Measurements from ENCODE around the gene PSMB7.
A peak's percentile ranks its signal among the peaks of the same experiment; 100 is the strongest.

Gene PSMB7

GRCh38 chr9:124412228-124412575, 3.0 kb downstream of the PSMB7 start:
- Histone ChIP-seq H3K36me3 (ENCODE audit: control insufficient read depth in 1 of 2, insufficient read depth in 2 of 2, low read depth in 1 of 2, low read length in 2 of 2) (peaks cover 16 to 71% of the 10 kb centered on the region in 2 experiments), H2AFZ (ENCODE audit: low read depth, low read length) (no peak overlapping the region), H2BK15ac (ENCODE audit: low read depth, poor library complexity, severe bottlenecking) (no peak overlapping the region)

GRCh38 chr9:124411514-124412227, 3.6 kb downstream of the PSMB7 start:
- WGBS: 55% methylated on average over 3 of the region's 5 CpGs

More at GRCh38 chr9:124412228-124412575, 3.0 kb downstream of the PSMB7 start:
- Histone ChIP-seq H3K9ac (ENCODE audit: low read length) (peak overlapping the region; percentile 98), H2BK12ac (ENCODE audit: low read length in 2 of 2) (no peak overlapping the region), H2AK5ac (ENCODE audit: low read length, severe bottlenecking) (no peak overlapping the region), H4K8ac (ENCODE audit: low read length) (no peak overlapping the region), H3K23ac (ENCODE audit: low read length in 2 of 2) (no peak overlapping the region), H2BK120ac (ENCODE audit: low read depth, low read length) (no peak overlapping the region), H3K4ac (ENCODE audit: low read depth in 1 of 2, low read length in 2 of 2) (no peak overlapping the region), H3K14ac (ENCODE audit: low read length in 2 of 2) (no peak overlapping the region), H3K9me3 (ENCODE audit: control insufficient read depth, low read length) (peaks cover 4% of the 10 kb centered on the region), H3K4me1 (ENCODE audit: control insufficient read depth, insufficient read depth, low read depth, low read length) (no peaks in the 10 kb centered on the region), H3K18ac (ENCODE audit: low read depth in 1 of 2, low read length in 2 of 2) (no peak overlapping the region), H3K27me3 (ENCODE audit: control insufficient read depth in 1 of 2, insufficient read depth in 1 of 2, low read length in 2 of 2) (no peaks in the 10 kb centered on the region), H3K4me3 (ENCODE audit: insufficient read depth in 1 of 2, low read depth in 1 of 2, low read length in 2 of 2) (peak overlapping the region in 1 of 2 experiments; percentile 73), H3K79me1 (replicated peaks; ENCODE audit: low read length, poor library complexity, severe bottlenecking) (peaks cover 8% of the 10 kb centered on the region), H3K27ac (ENCODE audit: low read length, poor library complexity, severe bottlenecking) (peak overlapping the region; percentile 59), H2BK5ac (ENCODE audit: low read depth, low read length, poor library complexity, severe bottlenecking) (no peak overlapping the region), H3K4me2 (ENCODE audit: low read length, poor library complexity, severe bottlenecking) (no peak overlapping the region), H4K91ac (ENCODE audit: low read length) (no peak overlapping the region)
- WGBS: 69% methylated on average over 2 of the region's 3 CpGs
- no peak for DNase-seq

GRCh38 chr9:124410321-124410913, 4.8 kb downstream of the PSMB7 start:
- Histone ChIP-seq H3K14ac (ENCODE audit: low read length in 2 of 2) (no peak overlapping the region), H3K79me1 (replicated peaks; ENCODE audit: low read length, poor library complexity, severe bottlenecking) (peaks cover 8% of the 10 kb centered on the region), H3K4me2 (ENCODE audit: low read length, poor library complexity, severe bottlenecking) (no peak overlapping the region), H3K4me3 (ENCODE audit: insufficient read depth in 1 of 2, low read depth in 1 of 2, low read length in 2 of 2) (no peak overlapping the region), H2BK5ac (ENCODE audit: low read depth, low read length, poor library complexity, severe bottlenecking) (no peak overlapping the region), H2AFZ (ENCODE audit: low read depth, low read length) (no peak overlapping the region), H3K27me3 (ENCODE audit: control insufficient read depth in 1 of 2, insufficient read depth in 1 of 2, low read length in 2 of 2) (no peaks in the 10 kb centered on the region), H3K27ac (ENCODE audit: low read length, poor library complexity, severe bottlenecking) (no peak overlapping the region), H3K4ac (ENCODE audit: low read depth in 1 of 2, low read length in 2 of 2) (no peak overlapping the region), H3K4me1 (ENCODE audit: control insufficient read depth, insufficient read depth, low read depth, low read length) (no peaks in the 10 kb centered on the region), H2BK120ac (ENCODE audit: low read depth, low read length) (no peak overlapping the region), H3K9me3 (ENCODE audit: control insufficient read depth, low read length) (no peaks in the 10 kb centered on the region), H3K36me3 (ENCODE audit: control insufficient read depth in 1 of 2, insufficient read depth in 2 of 2, low read depth in 1 of 2, low read length in 2 of 2) (peaks cover 25 to 88% of the 10 kb centered on the region in 2 experiments), H4K8ac (ENCODE audit: low read length) (no peak overlapping the region), H4K91ac (ENCODE audit: low read length) (no peak overlapping the region), H3K9ac (ENCODE audit: low read length) (peak overlapping the region; percentile 98), H3K23ac (ENCODE audit: low read length in 2 of 2) (no peak overlapping the region), H3K18ac (ENCODE audit: low read depth in 1 of 2, low read length in 2 of 2) (no peak overlapping the region), H2BK15ac (ENCODE audit: low read depth, poor library complexity, severe bottlenecking) (no peak overlapping the region), H2BK12ac (ENCODE audit: low read length in 2 of 2) (no peak overlapping the region), H2AK5ac (ENCODE audit: low read length, severe bottlenecking) (no peak overlapping the region)
- 100% methylated on average over 2 of the region's 3 CpGs for WGBS
- DNase-seq: peak; percentile 31

More at GRCh38 chr9:124411514-124412227, 3.6 kb downstream of the PSMB7 start:
- Histone ChIP-seq H2BK12ac (ENCODE audit: low read length in 2 of 2) (no peak overlapping the region), H3K23ac (ENCODE audit: low read length in 2 of 2) (no peak overlapping the region), H4K8ac (ENCODE audit: low read length) (no peak overlapping the region), H3K4me2 (ENCODE audit: low read length, poor library complexity, severe bottlenecking) (no peak overlapping the region), H2BK15ac (ENCODE audit: low read depth, poor library complexity, severe bottlenecking) (no peak overlapping the region), H2BK5ac (ENCODE audit: low read depth, low read length, poor library complexity, severe bottlenecking) (no peak overlapping the region), H3K27ac (ENCODE audit: low read length, poor library complexity, severe bottlenecking) (peak overlapping the region; percentile 59), H3K18ac (ENCODE audit: low read depth in 1 of 2, low read length in 2 of 2) (no peak overlapping the region), H3K14ac (ENCODE audit: low read length in 2 of 2) (no peak overlapping the region), H4K91ac (ENCODE audit: low read length) (no peak overlapping the region), H3K4me1 (ENCODE audit: control insufficient read depth, insufficient read depth, low read depth, low read length) (no peaks in the 10 kb centered on the region), H3K79me1 (replicated peaks; ENCODE audit: low read length, poor library complexity, severe bottlenecking) (peaks cover 8% of the 10 kb centered on the region), H3K4ac (ENCODE audit: low read depth in 1 of 2, low read length in 2 of 2) (no peak overlapping the region), H3K27me3 (ENCODE audit: control insufficient read depth in 1 of 2, insufficient read depth in 1 of 2, low read length in 2 of 2) (no peaks in the 10 kb centered on the region), H3K9ac (ENCODE audit: low read length) (peak overlapping the region; percentile 98), H2BK120ac (ENCODE audit: low read depth, low read length) (no peak overlapping the region), H2AK5ac (ENCODE audit: low read length, severe bottlenecking) (no peak overlapping the region), H3K4me3 (ENCODE audit: insufficient read depth in 1 of 2, low read depth in 1 of 2, low read length in 2 of 2) (peak overlapping the region in 1 of 2 experiments; percentile 73), H3K9me3 (ENCODE audit: control insufficient read depth, low read length) (peaks cover 4% of the 10 kb centered on the region), H3K36me3 (ENCODE audit: control insufficient read depth in 1 of 2, insufficient read depth in 2 of 2, low read depth in 1 of 2, low read length in 2 of 2) (peaks cover 17 to 76% of the 10 kb centered on the region in 2 experiments), H2AFZ (ENCODE audit: low read depth, low read length) (no peak overlapping the region)
- DNase-seq: peak; percentile 80

- Histone ChIP-seq H3K14ac (ENCODE audit: low read length in 2 of 2) (no peak overlapping the region), H3K18ac (ENCODE audit: low read depth in 1 of 2, low read length in 2 of 2) (no peak overlapping the region), H3K4ac (ENCODE audit: low read depth in 1 of 2, low read length in 2 of 2) (no peak overlapping the region), H2BK5ac (ENCODE audit: low read depth, low read length, poor library complexity, severe bottlenecking) (no peak overlapping the region), H2BK120ac (ENCODE audit: low read depth, low read length) (no peak overlapping the region), H3K36me3 (ENCODE audit: control insufficient read depth in 1 of 2, insufficient read depth in 2 of 2, low read depth in 1 of 2, low read length in 2 of 2) (peaks cover 25 to 98% of the 10 kb centered on the region in 2 experiments), H3K27me3 (ENCODE audit: control insufficient read depth in 1 of 2, insufficient read depth in 1 of 2, low read length in 2 of 2) (no peaks in the 10 kb centered on the region), H2AK5ac (ENCODE audit: low read length, severe bottlenecking) (no peak overlapping the region), H3K4me2 (ENCODE audit: low read length, poor library complexity, severe bottlenecking) (no peak overlapping the region), H3K9me3 (ENCODE audit: control insufficient read depth, low read length) (no peaks in the 10 kb centered on the region), H2BK12ac (ENCODE audit: low read length in 2 of 2) (no peak overlapping the region), H4K8ac (ENCODE audit: low read length) (no peak overlapping the region), H3K4me3 (ENCODE audit: insufficient read depth in 1 of 2, low read depth in 1 of 2, low read length in 2 of 2) (peak overlapping the region in 1 of 2 experiments; percentile 1), H4K91ac (ENCODE audit: low read length) (no peak overlapping the region), H3K27ac (ENCODE audit: low read length, poor library complexity, severe bottlenecking) (no peak overlapping the region), H3K9ac (ENCODE audit: low read length) (peak overlapping the region; percentile 98), H2AFZ (ENCODE audit: low read depth, low read length) (no peak overlapping the region), H3K23ac (ENCODE audit: low read length in 2 of 2) (no peak overlapping the region), H3K79me1 (replicated peaks; ENCODE audit: low read length, poor library complexity, severe bottlenecking) (peaks cover 8% of the 10 kb centered on the region), H3K4me1 (ENCODE audit: control insufficient read depth, insufficient read depth, low read depth, low read length) (no peaks in the 10 kb centered on the region), H2BK15ac (ENCODE audit: low read depth, poor library complexity, severe bottlenecking) (no peak overlapping the region)
- no peak for DNase-seq
- 100% methylated on average over 2 of the region's 3 CpGs for WGBS
Observed at GRCh38 chr9:124409410-124409809, 5.8 kb downstream of the PSMB7 start.

Data from mesenchymal stem cell (in vitro differentiated cells and primary cell).